K562 (cell line): Measurements from ENCODE around the gene CDC42EP1. TPM values are rescaled to one million over a fixed set of nuclear protein-coding genes. Genes with fewer than 3 reads are reported as not detected.

Experiments
- ATAC-seq: fragments of 200-7000 bp; cut with Tn5 transposase; 3 replicates; pipeline ENCODE4 v1.9.1; 2020; ENCODE audit warnings: moderate library complexity
- BruUV-seq: library from RNA; stranded (reverse); fragments of 400-500 nt; replicated peaks from 2 replicates; lab custom pipeline; 2021; lab: Mats Ljungman, UMichigan
- CTCF ChIA-PET: fragments of 300-600 bp; formaldehyde crosslinking; extraction: SDS; loops from one replicate; lab custom pipeline; 2021; ENCODE audit warnings: low intra/inter-chr PET ratio; lab: Yijun Ruan, JAX
- POLR2A ChIA-PET: fragments of 300-600, 350-650 bp; sonication (Branson Sonifier 250); formaldehyde crosslinking; extraction: SDS; loops from one replicate; lab custom pipeline; 2021; ENCODE audit warnings: antibody characterized with exemption, inconsistent platforms; lab: Yijun Ruan, JAX
- DNase-seq, 4 experiments: peaks; one replicate each; pipeline versions ENCODE4 v3.0.0 to v3.0.0-alpha.2; 2011 to 2018; ENCODE audit warnings: low spot score in 3 of 4, mixed read lengths in 3 of 4; ENCODE audit errors: extremely low read depth in 1 of 4
- FAIRE-seq: peaks from 2 replicates; lab custom pipeline; 2011; peaks lifted over from hg19 to GRCh38; lab: Jason Lieb, UNC
- H2AFZ ChIP-seq: 2 replicates; pipeline ENCODE4 v1.6.0; 2011; ENCODE audit warnings: low read depth, low read length, control low read depth, inconsistent platforms
- H3K27ac ChIP-seq: fragments of 200-600 bp; 3 replicates; pipeline ENCODE4 v1.8.0; 2011; ENCODE audit warnings: low read depth, mild to moderate bottlenecking, control low read depth, inconsistent platforms, low read length, moderate library complexity, mixed read lengths; ENCODE audit errors: extremely low read depth
- H3K27me3 ChIP-seq, 2 experiments: fragments of 300-600 bp in 1 of 2; 2 replicates in 1 of 2; 3 replicates in 1 of 2; pipeline versions ENCODE4 v1.6.0 to v1.8.0; 2011; ENCODE audit warnings: inconsistent platforms in 2 of 2, low read length in 2 of 2, mild to moderate bottlenecking in 1 of 2, mixed read lengths in 1 of 2, moderate library complexity in 1 of 2; ENCODE audit not compliant: control insufficient read depth in 2 of 2, insufficient read depth in 2 of 2
- H3K36me3 ChIP-seq: fragments of 300-600 bp; 3 replicates; pipeline ENCODE4 v1.8.0; 2011; ENCODE audit warnings: mild to moderate bottlenecking, low read length, inconsistent platforms; ENCODE audit not compliant: control insufficient read depth, insufficient read depth
- H3K4me1 ChIP-seq, 2 experiments: fragments of 200-600 bp in 1 of 2; replicated peaks in 1 of 2; 2 replicates in 1 of 2; 3 replicates in 1 of 2; pipeline versions ENCODE4 v1.5.1 to v1.8.0; 2011; ENCODE audit warnings: inconsistent platforms in 2 of 2, low read length in 2 of 2, mild to moderate bottlenecking in 1 of 2, mixed read lengths in 1 of 2, moderate library complexity in 1 of 2; ENCODE audit not compliant: control insufficient read depth in 2 of 2, insufficient read depth in 2 of 2
- H3K4me2 ChIP-seq: 2 replicates; pipeline ENCODE4 v1.6.1; 2011; ENCODE audit warnings: low read length, control low read depth, inconsistent platforms, mixed read lengths; ENCODE audit not compliant: insufficient read depth
- H3K4me3 ChIP-seq: fragments of 200-600 bp; sonication (generic), shearing (Covaris generic); 2 replicates; pipeline ENCODE4 v1.5.1; 2016; ENCODE audit warnings: control low read depth, inconsistent platforms
- H3K79me2 ChIP-seq: fragments of 200-600 bp; 3 replicates; pipeline ENCODE4 v1.8.0; 2011; ENCODE audit warnings: low read length, inconsistent platforms; ENCODE audit not compliant: control insufficient read depth, insufficient read depth
- H3K9ac ChIP-seq, 2 experiments: 2 replicates each; pipeline versions ENCODE4 v1.6.0 to v1.6.1; 2011; ENCODE audit warnings: low read depth in 2 of 2, low read length in 2 of 2, control low read depth in 1 of 2, inconsistent platforms in 1 of 2, mild to moderate bottlenecking in 1 of 2, mixed read lengths in 1 of 2; ENCODE audit not compliant: insufficient read depth in 1 of 2
- H3K9me1 ChIP-seq: one replicate; pipeline ENCODE4 v1.6.0; 2011; ENCODE audit warnings: inconsistent platforms, mild to moderate bottlenecking, low read length, moderate library complexity; ENCODE audit not compliant: control insufficient read depth, insufficient read depth
- H3K9me3 ChIP-seq: replicated peaks from 2 replicates; pipeline ENCODE4 v1.5.1; 2011; ENCODE audit warnings: low read depth, low read length, inconsistent platforms; ENCODE audit not compliant: control insufficient read depth, insufficient read depth
- H4K20me1 ChIP-seq: replicated peaks from 2 replicates; pipeline ENCODE4 v1.6.1; 2011; ENCODE audit warnings: low read length, inconsistent platforms, mixed read lengths; ENCODE audit not compliant: control insufficient read depth, insufficient read depth
- DIDO1 ChIP-seq: fragments of 450-650 bp; IDR thresholded peaks from 2 replicates; pipeline ENCODE4 v1.6.1; 2016; ENCODE audit warnings: low read depth, missing biosample characterization, missing genetic modification characterization
- ELF4 ChIP-seq: fragments of 450-650 bp; formaldehyde crosslinking; IDR thresholded peaks from 2 replicates; pipeline ENCODE4 v1.4.0; 2022; ENCODE audit warnings: missing genetic modification characterization
- NEUROD1 ChIP-seq: fragments of 150-350 bp; IDR thresholded peaks from 2 replicates; pipeline ENCODE4 v1.6.1; 2014; ENCODE audit warnings: borderline replicate concordance, low read length, low read depth; ENCODE audit not compliant: partially characterized antibody
- POLR2G ChIP-seq: fragments of 200-400 bp; formaldehyde crosslinking; IDR thresholded peaks from 2 replicates; pipeline ENCODE4 v1.6.1; 2017; ENCODE audit warnings: low read depth, mild to moderate bottlenecking, antibody characterized with exemption, low read length, moderate library complexity
- RBFOX2 ChIP-seq: fragments of 200-400 bp; formaldehyde crosslinking; IDR thresholded peaks from 2 replicates; pipeline ENCODE4 v1.6.1; 2017; ENCODE audit warnings: low read depth, mild to moderate bottlenecking, low read length, moderate library complexity
- ZNF121 ChIP-seq: sonication (generic); formaldehyde crosslinking; conservative IDR thresholded peaks from 2 replicates; pipeline ENCODE4 v1.8.0; 2022; ENCODE audit warnings: missing genetic modification reagents
- ZNF146 ChIP-seq: IDR thresholded peaks from one replicate; pipeline ENCODE4 v1.6.1; 2018; ENCODE audit warnings: missing compliant biosample characterization; ENCODE audit not compliant: unreplicated experiment
- WGBS: fragments of 100-300 bp; shearing (Covaris generic); methylation state at CpG from one replicate; pipeline ENCODE4 v1.1.6; 2016; ENCODE audit warnings: low coverage, mixed read lengths; ENCODE audit not compliant: insufficient coverage; ENCODE audit errors: missing lambda C conversion rate; 5-methylcytosine and 5-hydroxymethylcytosine counted together
- in situ Hi-C: fragments of 300-500 bp; cut with MboI; formaldehyde crosslinking; loops from 4 replicates; pipeline ENCODE4 v1.15.0; 2018; ENCODE audit warnings: inconsistent platforms, mixed read lengths
- intact Hi-C: fragments of 100-400 bp; cut with micrococcal nuclease; formaldehyde crosslinking; loops from 2 replicates; pipeline ENCODE4 v1.14.2; 2022
- polyA plus RNA-seq, 8 experiments: library from polyadenylated mRNA; depleted of rRNA in 4 of 8; stranded (reverse) in 5 of 8; unstranded in 3 of 8; fragments of >200 nt; fragmentation: Nextera tagmentation in 2 of 8; fragmentation: Illumina TruSeq in 1 of 8; extraction: Ambion mirVana in 2 of 8; extraction: Trizol in 1 of 8; gene quantifications; 2 replicates each; pipeline versions ENCODE4 v1.2.1 to v1.2.3, GENCODE V29; 2011 to 2014; ENCODE audit warnings: inconsistent platforms in 1 of 8, missing spikeins in 1 of 8
- total RNA-seq, 7 experiments: library from RNA; depleted of rRNA in 6 of 7; stranded (reverse); fragments of >200 nt in 6 of 7; fragmentation: Illumina TruSeq in 2 of 7; extraction: Trizol in 2 of 7; gene quantifications; 2 replicates each; pipeline versions ENCODE4 v1.2.1 to v1.2.3, GENCODE V29; 2011 to 2021; ENCODE audit warnings: low replicate concordance in 1 of 7

CDC42EP1 gene
- total and polyA plus RNA-seq, 9 of the 15 experiments (the other 6 are each of a cell fraction or from before 2014, with no cell fraction given), result 0.67 to 70.2 (median 7.3) TPM

- ChIA-PET POLR2A (interaction anchor here (1.0 kb wide), 1 partner anchor 22 kb away, joined by 3 read pairs; no protein-coding TSS in a partner anchor), CTCF (no interaction called here)
- WGBS, result 89% methylated on average over 19 of the region's 27 CpGs
- no TSS peak for BruUV-seq
- no peak for DNase-seq
- intact Hi-C loops (no loop called here), in situ Hi-C loops (no loop called here)
- no peak for FAIRE-seq
- H3K9ac ChIP-seq, result no peak overlapping the region
- H3K9me3 ChIP-seq, result no peaks in the 10 kb centered on the region
- H2AFZ ChIP-seq, result no peak overlapping the region
- H3K27me3 ChIP-seq, result no peaks in the 10 kb centered on the region
- ATAC-seq, result no peak
- H3K4me1 ChIP-seq, result peaks cover 0 to 5% of the 10 kb centered on the region in 2 experiments; a peak in 2 of 5 replicates
- H3K4me2 ChIP-seq, result no peak overlapping the region
- H4K20me1 ChIP-seq, result no peaks in the 10 kb centered on the region
- TF ChIP-seq RBFOX2 (peak; percentile 48; the same call in 1 of the 2 replicates), POLR2G (peak; percentile 45; the same call in 1 of the 2 replicates), ZNF146 (no peak)
- H3K79me2 ChIP-seq, result peaks cover 7% of the 10 kb centered on the region; the same call in 2 of the 3 replicates
- H3K9me1 ChIP-seq, result no peaks in the 10 kb centered on the region
- H3K4me3 ChIP-seq, result no peak overlapping the region
- H3K27ac ChIP-seq, result no peak overlapping the region
- H3K36me3 ChIP-seq, result peaks cover 63% of the 10 kb centered on the region; the same call in 2 of the 3 replicates
Observed at GRCh38 chr22:37616201-37617083, 56.2 kb downstream of the CDC42EP1 start.

- H3K9ac ChIP-seq, result no peak overlapping the region
- ATAC-seq, result no peak
- H3K9me3 ChIP-seq, result no peaks in the 10 kb centered on the region
- peaks cover 62% of the 10 kb centered on the region; the same call in 2 of the 3 replicates for H3K36me3 ChIP-seq
- no peak for FAIRE-seq
- no peak overlapping the region for H3K27ac ChIP-seq
- peaks cover 3% of the 10 kb centered on the region; the same call in 1 of the 3 replicates for H3K79me2 ChIP-seq
- no peak for TF ChIP-seq NEUROD1
- peak; percentile 75 for TF ChIP-seq ZNF121 (CRISPR knock-in tag)
- TF ChIP-seq ELF4 (CRISPR knock-in tag), result no peak
- TF ChIP-seq DIDO1 (tag), result no peak
- POLR2A ChIA-PET, result no interaction called here
- H3K4me2 ChIP-seq, result no peak overlapping the region
- no peaks in the 10 kb centered on the region for H3K27me3 ChIP-seq
- H4K20me1 ChIP-seq, result no peaks in the 10 kb centered on the region
- no peaks in the 10 kb centered on the region for H3K9me1 ChIP-seq
- 100% methylated on average over 1 of the region's 1 CpG for WGBS
- intact Hi-C loops, result no loop called here
- no peak overlapping the region for H3K4me3 ChIP-seq
- CTCF ChIA-PET, result no interaction called here
- DNase-seq, result no peak
- TSS peak; percentile 31 for BruUV-seq
- no peak overlapping the region for H2AFZ ChIP-seq
- peaks cover 0 to 6% of the 10 kb centered on the region in 2 experiments; a peak in 2 of 5 replicates for H3K4me1 ChIP-seq
- in situ Hi-C loops, result no loop called here
Observed at GRCh38 chr22:37617431-37617830, 57.2 kb downstream of the CDC42EP1 start.
